Activated CD8-positive, alpha-beta memory T cell treated with anti-CD3 and anti-CD28 coated beads for 24 hours (primary cell): Measurements from ENCODE around the gene C2.

Source experiments
- DNase-seq: peaks from one replicate; pipeline ENCODE4 v3.0.0-alpha.2; 2020

Gene C2

GRCh38 chr6:31927242-31927862 lies at the start of gene C2:
TSS of gene C2 (plus strand) at chr6:31927717. CDS start at chr6:31927753, 36 bp downstream.
- no peak for DNase-seq

GRCh38 chr6:31878222-31878621 lies 49.3 kb upstream of the C2 start:
- no peak for DNase-seq

GRCh38 chr6:31878726-31879125 lies 48.8 kb upstream of the C2 start, which contains the start of gene SLC44A4:
TSS of gene SLC44A4 (minus strand) at chr6:31878997. CDS start at chr6:31878980, 17 bp downstream.
- no peak for DNase-seq

GRCh38 chr6:31879143-31879542 lies 48.4 kb upstream of the C2 start:
- no peak for DNase-seq

- DNase-seq = no peak
Observed at GRCh38 chr6:31879901-31880300, 47.6 kb upstream of the C2 start.

GRCh38 chr6:31880616-31881015 lies 46.9 kb upstream of the C2 start:
- DNase-seq = no peak

GRCh38 chr6:31881136-31881859 lies 46.2 kb upstream of the C2 start:
- DNase-seq = no peak

GRCh38 chr6:31882344-31882743 lies 45.2 kb upstream of the C2 start:
- DNase-seq = no peak

- DNase-seq = no peak
Observed at GRCh38 chr6:31883676-31884075, 43.8 kb upstream of the C2 start.

- DNase-seq = no peak
Observed at GRCh38 chr6:31884528-31885035, 42.9 kb upstream of the C2 start.

GRCh38 chr6:31886541-31886991 lies 41.0 kb upstream of the C2 start:
- no peak for DNase-seq

- DNase-seq = no peak
Observed at GRCh38 chr6:31887173-31888007, 40.1 kb upstream of the C2 start.

- peak; percentile 85 for DNase-seq
Observed at GRCh38 chr6:31888276-31889258, 39.0 kb upstream of the C2 start.

- no peak for DNase-seq
Observed at GRCh38 chr6:31889331-31889972, 38.1 kb upstream of the C2 start.

- no peak for DNase-seq
Observed at GRCh38 chr6:31892821-31893220, 34.7 kb upstream of the C2 start.

GRCh38 chr6:31896493-31896855 lies 31.0 kb upstream of the C2 start:
- DNase-seq = peak; percentile 60

- DNase-seq = peak; percentile 69
Observed at GRCh38 chr6:31896856-31897611, 30.5 kb upstream of the C2 start.

GRCh38 chr6:31897612-31898382 lies 29.7 kb upstream of the C2 start, which contains the start of gene EHMT2:
TSS of gene EHMT2 (minus strand) at chr6:31897698. CDS start at chr6:31897677, 21 bp downstream.
- DNase-seq = peak; percentile 90

GRCh38 chr6:31898383-31899011 lies 29.0 kb upstream of the C2 start:
- DNase-seq = peak; percentile 66
